HepG2 (cell line): ENCODE measurements around the gene CREG2. TPM values are rescaled to one million over a fixed set of nuclear protein-coding genes. Genes with fewer than 3 reads are reported as not detected.

ENCODE experiments used
- ATAC-seq: fragments of 200-7000 bp; cut with Tn5 transposase; 3 replicates; pipeline ENCODE4 v1.9.1; 2020; ENCODE audit warnings: mild to moderate bottlenecking, moderate library complexity
- BruUV-seq: library from RNA; stranded (reverse); fragments of 400-500 nt; replicated peaks from 2 replicates; lab custom pipeline; 2021; lab: Mats Ljungman, UMichigan
- CTCF ChIA-PET: fragments of 300-600 bp; formaldehyde crosslinking; extraction: SDS; loops from one replicate; lab custom pipeline; 2021; ENCODE audit warnings: low total read pairs, inconsistent platforms, low intra/inter-chr PET ratio; lab: Yijun Ruan, JAX
- POLR2A ChIA-PET: fragments of 350-600 bp; sonication (Branson Sonifier 250); formaldehyde crosslinking; loops from one replicate; lab custom pipeline; 2020; ENCODE audit warnings: antibody characterized with exemption, inconsistent platforms; lab: Yijun Ruan, JAX
- DNase-seq: peaks from one replicate; pipeline ENCODE4 v3.0.0-alpha.2; 2015; ENCODE audit warnings: low spot score
- FAIRE-seq: peaks from 3 replicates; lab custom pipeline; 2011; peaks lifted over from hg19 to GRCh38; lab: Jason Lieb, UNC
- H2AFZ ChIP-seq: one replicate; pipeline ENCODE4 v1.6.1; 2011; ENCODE audit warnings: low read length, inconsistent platforms
- H3K27ac ChIP-seq: fragments of 300-600 bp; 3 replicates; pipeline ENCODE4 v1.8.0; 2011; ENCODE audit warnings: mixed run types, mild to moderate bottlenecking, mixed read lengths, low read length, inconsistent platforms; ENCODE audit not compliant: insufficient read depth; ENCODE audit errors: extremely low read length
- H3K27me3 ChIP-seq, 2 experiments: fragments of 200-600 bp in 1 of 2; 2 replicates in 1 of 2; 3 replicates in 1 of 2; pipeline versions ENCODE4 v1.6.0 to v1.8.0; 2011; ENCODE audit warnings: low read length in 2 of 2, mild to moderate bottlenecking in 2 of 2, moderate library complexity in 2 of 2, inconsistent platforms in 1 of 2; ENCODE audit not compliant: insufficient read depth in 2 of 2, control insufficient read depth in 1 of 2
- H3K36me3 ChIP-seq, 2 experiments: fragments of 200-600 bp in 1 of 2; replicated peaks in 1 of 2; 2 replicates in 1 of 2; 3 replicates in 1 of 2; pipeline versions ENCODE4 v1.5.1 to v1.8.0; 2011; ENCODE audit warnings: low read length in 2 of 2, inconsistent platforms in 1 of 2; ENCODE audit not compliant: insufficient read depth in 2 of 2, control insufficient read depth in 1 of 2
- H3K4me1 ChIP-seq: 2 replicates; pipeline ENCODE4 v1.5.1; 2012; ENCODE audit warnings: low read length, inconsistent platforms; ENCODE audit not compliant: insufficient read depth
- H3K4me2 ChIP-seq: 2 replicates; pipeline ENCODE4 v1.6.0; 2011; ENCODE audit warnings: low read depth, low read length, inconsistent platforms
- H3K4me3 ChIP-seq, 3 experiments: fragments of 200-600 bp in 1 of 3; sonication (generic), shearing (Covaris generic) in 1 of 3; replicated peaks in 1 of 3; 2 replicates each; pipeline ENCODE4 v1.5.1; 2011 to 2016; ENCODE audit warnings: low read length in 3 of 3, inconsistent platforms in 2 of 3, low read depth in 2 of 3, mild to moderate bottlenecking in 2 of 3, control low read depth in 1 of 3, mixed read lengths in 1 of 3; ENCODE audit not compliant: insufficient read depth in 1 of 3
- H3K79me2 ChIP-seq: one replicate; pipeline ENCODE4 v1.6.1; 2011; ENCODE audit warnings: low read length, inconsistent platforms; ENCODE audit not compliant: insufficient read depth
- H3K9ac ChIP-seq: 2 replicates; pipeline ENCODE4 v1.6.0; 2011; ENCODE audit warnings: mild to moderate bottlenecking, low read depth, low read length, inconsistent platforms; ENCODE audit not compliant: insufficient read depth
- H3K9me3 ChIP-seq: 2 replicates; pipeline ENCODE4 v1.5.1; 2012; ENCODE audit warnings: mild to moderate bottlenecking, low read length
- H4K20me1 ChIP-seq: 2 replicates; pipeline ENCODE4 v1.6.0; 2011; ENCODE audit warnings: inconsistent platforms, mild to moderate bottlenecking, low read length, moderate library complexity; ENCODE audit not compliant: insufficient read depth
- ARHGAP35 ChIP-seq: sonication (generic); formaldehyde crosslinking; IDR thresholded peaks from 2 replicates; pipeline ENCODE4 v1.9.0; 2022; ENCODE audit warnings: mild to moderate bottlenecking, inconsistent platforms, moderate library complexity, missing genetic modification reagents, borderline replicate concordance
- HNRNPL ChIP-seq: fragments of 200-400 bp; formaldehyde crosslinking; IDR thresholded peaks from 2 replicates; pipeline ENCODE4 v1.6.1; 2017; ENCODE audit warnings: mild to moderate bottlenecking, low read depth, low read length
- KLF12 ChIP-seq: sonication (generic); formaldehyde crosslinking; IDR thresholded peaks from 2 replicates; pipeline ENCODE4 v1.4.0; 2020; ENCODE audit warnings: missing genetic modification reagents, borderline replicate concordance
- PAX8 ChIP-seq: sonication (generic); formaldehyde crosslinking; IDR thresholded peaks from 2 replicates; pipeline ENCODE4 v1.8.0; 2022; ENCODE audit warnings: mild to moderate bottlenecking, missing genetic modification reagents, borderline replicate concordance
- PRMT3 ChIP-seq: sonication (generic); formaldehyde crosslinking; IDR thresholded peaks from 2 replicates; pipeline ENCODE4 v1.8.1; 2022; ENCODE audit warnings: low read depth, mild to moderate bottlenecking, moderate library complexity, missing genetic modification reagents, borderline replicate concordance
- SOX13 ChIP-seq, 3 experiments: fragments of 450-650 bp in 1 of 3; sonication (generic) in 1 of 3; formaldehyde crosslinking in 1 of 3; IDR thresholded peaks in 2 of 3; conservative IDR thresholded peaks in 1 of 3; 2 replicates each; pipeline versions ENCODE4 v1.5.0 to v1.6.1; 2016 to 2020; ENCODE audit warnings: antibody characterized with exemption in 1 of 3, mild to moderate bottlenecking in 1 of 3, missing compliant biosample characterization in 1 of 3, missing genetic modification reagents in 1 of 3, moderate library complexity in 1 of 3
- SRY ChIP-seq: sonication (generic); formaldehyde crosslinking; IDR thresholded peaks from 2 replicates; pipeline ENCODE4 v1.8.0; 2022; ENCODE audit warnings: mild to moderate bottlenecking, missing genetic modification reagents
- TEF ChIP-seq: sonication (generic); formaldehyde crosslinking; IDR thresholded peaks from 2 replicates; pipeline ENCODE4 v1.5.0; 2020; ENCODE audit warnings: missing genetic modification reagents
- ZNF446 ChIP-seq: sonication (generic); formaldehyde crosslinking; IDR thresholded peaks from 2 replicates; pipeline ENCODE4 v1.5.0; 2020; ENCODE audit warnings: mild to moderate bottlenecking, missing genetic modification reagents
- ZNF781 ChIP-seq: sonication (generic); formaldehyde crosslinking; IDR thresholded peaks from 2 replicates; pipeline ENCODE4 v1.5.1; 2020; ENCODE audit warnings: borderline replicate concordance, mild to moderate bottlenecking, missing genetic modification reagents; ENCODE audit errors: not compliant biosample characterization
- ZNF879 ChIP-seq: sonication (generic); formaldehyde crosslinking; IDR thresholded peaks from 2 replicates; pipeline ENCODE4 v1.8.1; 2023; ENCODE audit warnings: missing genetic modification reagents
- WGBS: methylation state at CpG from one replicate; pipeline ENCODE4 v1.1.6; 2017; ENCODE audit warnings: low lambda C conversion rate; 5-methylcytosine and 5-hydroxymethylcytosine counted together
- in situ Hi-C: cut with HindIII; loops from 2 replicates; pipeline ENCODE4 v1.10.0; 2017; ENCODE audit warnings: low pct_unique_long_range_greater_than_20kb; ENCODE audit not compliant: extremely low pct_ligation_motif_present
- intact Hi-C: fragments of 100-400 bp; cut with micrococcal nuclease; formaldehyde crosslinking; loops from one replicate; pipeline ENCODE4 v1.10.0; 2022; ENCODE audit not compliant: unreplicated experiment
- polyA plus RNA-seq, 8 experiments: library from polyadenylated mRNA; depleted of rRNA in 3 of 8; stranded (reverse) in 7 of 8; unstranded in 1 of 8; fragments of >200 nt; fragmentation: Illumina TruSeq in 4 of 8; extraction: Trizol in 4 of 8; gene quantifications; 2 replicates each; pipeline versions ENCODE4 v1.2.1 to v1.2.3, GENCODE V29; 2011 to 2016; ENCODE audit warnings: low read depth in 4 of 8, missing spikeins in 1 of 8, mixed read lengths in 1 of 8; ENCODE audit not compliant: insufficient read depth in 1 of 8
- total RNA-seq, 5 experiments: library from RNA; depleted of rRNA; stranded (reverse); fragments of >200 nt; fragmentation: Illumina TruSeq; extraction: Trizol; gene quantifications; 2 replicates each; pipeline ENCODE4 v1.2.3, GENCODE V29; 2016; ENCODE audit warnings: low read depth in 1 of 5

Gene CREG2
- total and polyA plus RNA-seq, 2 of the 13 experiments (the other 11 are each of a cell fraction or from before 2014, with no cell fraction given): 0.18 to 0.26 TPM

- H3K79me2 ChIP-seq: no peaks in the 10 kb centered on the region
- no peaks in the 10 kb centered on the region for H3K36me3 ChIP-seq
- no peaks in the 10 kb centered on the region for H4K20me1 ChIP-seq
- CTCF ChIA-PET: no interaction called here
- no peak overlapping the region for H3K4me3 ChIP-seq
- H3K4me2 ChIP-seq: no peak overlapping the region
- POLR2A ChIA-PET: no interaction called here
- 40% methylated on average over 8 of the region's 8 CpGs for WGBS
- intact Hi-C loops (no loop called here), in situ Hi-C loops (no loop called here)
- H3K27me3 ChIP-seq: peaks cover 4 to 80% of the 10 kb centered on the region in 2 experiments; a peak in 3 of 5 replicates
- ATAC-seq: no peak
- H2AFZ ChIP-seq: no peak overlapping the region
- no peak overlapping the region for H3K9ac ChIP-seq
- no peak for TF ChIP-seq TEF
- no peak overlapping the region for H3K27ac ChIP-seq
- no TSS peak for BruUV-seq
- H3K4me1 ChIP-seq: peaks cover 6% of the 10 kb centered on the region; the same call in 1 of the 2 replicates
- no peaks in the 10 kb centered on the region for H3K9me3 ChIP-seq
- DNase-seq: no peak
- no peak for FAIRE-seq
These were observed 12.7 kb upstream of the CREG2 start for GRCh38 chr2:101400048-101400447.

- WGBS: 37% methylated on average over 11 of the region's 11 CpGs
- Histone ChIP-seq H3K9me3 (no peaks in the 10 kb centered on the region), H3K36me3 (no peaks in the 10 kb centered on the region), H3K79me2 (no peaks in the 10 kb centered on the region), H3K9ac (no peak overlapping the region), H3K27ac (no peak overlapping the region), H3K27me3 (peaks cover 4 to 75% of the 10 kb centered on the region in 2 experiments; a peak in 4 of 5 replicates), H2AFZ (no peak overlapping the region), H4K20me1 (no peaks in the 10 kb centered on the region), H3K4me2 (no peak overlapping the region), H3K4me1 (peaks cover 3% of the 10 kb centered on the region; the same call in 1 of the 2 replicates)
- DNase-seq (no peak), ATAC-seq (no peak), FAIRE-seq (no peak)
- intact Hi-C loops (no loop called here), in situ Hi-C loops (no loop called here)
- POLR2A ChIA-PET: no interaction called here
- no TSS peak for BruUV-seq
- TF ChIP-seq SOX13 (IDR thresholded peaks at IDR 0.05) (no peak), SOX13 (CRISPR knock-in tag; conservative IDR thresholded peaks at IDR 0.05 in 1 of 2, IDR thresholded peaks at IDR 0.05 in 1 of 2) (no peak), KLF12 (CRISPR knock-in tag) (no peak), PRMT3 (no peak), ZNF781 (CRISPR knock-in tag) (no peak), ZNF446 (no peak), ARHGAP35 (CRISPR knock-in tag) (no peak), PAX8 (CRISPR knock-in tag) (no peak), SRY (CRISPR knock-in tag) (no peak), HNRNPL (no peak), ZNF879 (CRISPR knock-in tag) (no peak)
- TF ChIP-seq, all 625 proteins: peak for 0
- no peak overlapping the region for H3K4me3 ChIP-seq
- CTCF ChIA-PET: no interaction called here
These were observed 11.9 kb upstream of the CREG2 start for GRCh38 chr2:101399021-101399799.
